ENCODE measurements around the gene ZMYM4.

ZMYM4 gene

DNA sequence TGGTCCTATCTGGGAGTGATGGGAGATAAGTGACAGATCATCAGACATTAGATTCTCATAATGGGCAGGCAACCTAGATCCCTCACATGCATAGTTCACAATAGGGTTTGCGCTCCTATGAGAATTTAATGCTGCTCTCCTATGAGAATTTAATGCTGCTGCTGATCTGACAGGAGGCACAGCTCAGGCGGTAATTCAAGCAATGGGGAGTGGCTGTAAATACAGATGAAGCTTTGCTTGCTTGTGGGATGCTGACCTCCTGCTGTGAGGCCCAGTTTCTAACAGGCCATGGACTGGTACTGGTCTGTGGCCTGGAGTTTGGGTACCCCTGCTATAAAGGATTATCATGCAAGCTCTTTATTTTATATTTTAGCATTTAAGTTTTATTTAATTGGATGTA is 72.0 kb downstream of the ZMYM4 start:
- Mint-ChIP-seq H3K9me3 (no peaks in the 10 kb centered on the region), H3K4me1 (peaks cover 5% of the 10 kb centered on the region), H3K36me3 (ENCODE audit: low read depth) (peaks cover 28% of the 10 kb centered on the region), H3K4me3 (no peak overlapping the region), H3K27me3 (ENCODE audit: low read depth, poor library complexity) (no peaks in the 10 kb centered on the region), H3K27ac (no peak overlapping the region)
- peak; percentile 3 for DNase-seq
- TF ChIP-seq, protein P1, sequence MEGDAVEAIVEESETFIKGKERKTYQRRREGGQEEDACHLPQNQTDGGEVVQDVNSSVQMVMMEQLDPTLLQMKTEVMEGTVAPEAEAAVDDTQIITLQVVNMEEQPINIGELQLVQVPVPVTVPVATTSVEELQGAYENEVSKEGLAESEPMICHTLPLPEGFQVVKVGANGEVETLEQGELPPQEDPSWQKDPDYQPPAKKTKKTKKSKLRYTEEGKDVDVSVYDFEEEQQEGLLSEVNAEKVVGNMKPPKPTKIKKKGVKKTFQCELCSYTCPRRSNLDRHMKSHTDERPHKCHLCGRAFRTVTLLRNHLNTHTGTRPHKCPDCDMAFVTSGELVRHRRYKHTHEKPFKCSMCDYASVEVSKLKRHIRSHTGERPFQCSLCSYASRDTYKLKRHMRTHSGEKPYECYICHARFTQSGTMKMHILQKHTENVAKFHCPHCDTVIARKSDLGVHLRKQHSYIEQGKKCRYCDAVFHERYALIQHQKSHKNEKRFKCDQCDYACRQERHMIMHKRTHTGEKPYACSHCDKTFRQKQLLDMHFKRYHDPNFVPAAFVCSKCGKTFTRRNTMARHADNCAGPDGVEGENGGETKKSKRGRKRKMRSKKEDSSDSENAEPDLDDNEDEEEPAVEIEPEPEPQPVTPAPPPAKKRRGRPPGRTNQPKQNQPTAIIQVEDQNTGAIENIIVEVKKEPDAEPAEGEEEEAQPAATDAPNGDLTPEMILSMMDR (IDR thresholded peaks at IDR 0.05): no peak

DNA sequence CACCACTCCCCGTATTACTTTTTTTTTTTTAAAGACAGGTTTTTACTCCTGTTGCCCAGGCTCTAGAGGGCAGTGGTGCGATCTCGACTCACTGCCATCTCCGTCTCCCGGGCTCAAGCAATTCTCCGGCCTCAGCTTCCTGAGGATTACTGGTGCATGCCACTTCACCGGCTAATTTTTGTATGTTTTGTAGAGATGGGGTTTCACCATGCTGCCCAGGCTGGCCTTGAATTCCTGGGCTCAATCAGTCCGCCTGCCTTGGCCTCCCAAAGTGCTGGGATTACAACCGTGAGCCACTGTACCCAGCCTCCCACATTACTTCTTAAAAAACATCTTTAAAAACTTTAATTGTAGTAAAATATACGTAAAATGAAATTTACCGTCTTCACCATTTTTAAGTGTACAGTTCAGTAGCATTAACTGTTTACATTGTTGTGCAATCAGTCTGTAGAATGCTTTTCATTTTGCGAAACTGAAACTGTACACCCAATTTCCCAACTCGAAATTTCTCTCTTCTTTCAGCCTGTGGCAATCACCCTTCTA is 77.0 kb downstream of the ZMYM4 start:
- peaks cover 8% of the 10 kb centered on the region for H3K36me3 Mint-ChIP-seq (ENCODE audit: low read depth)
- TF ChIP-seq, protein P1 (IDR thresholded peaks at IDR 0.05): no peak
- no peaks in the 10 kb centered on the region for H3K9me3 Mint-ChIP-seq
- peaks cover 5% of the 10 kb centered on the region for H3K4me1 Mint-ChIP-seq
- DNase-seq: no peak
- peak overlapping the region; percentile 90 for H3K27ac Mint-ChIP-seq
- H3K27me3 Mint-ChIP-seq (ENCODE audit: low read depth, poor library complexity): no peaks in the 10 kb centered on the region
- H3K4me3 Mint-ChIP-seq: no peak overlapping the region

DNA sequence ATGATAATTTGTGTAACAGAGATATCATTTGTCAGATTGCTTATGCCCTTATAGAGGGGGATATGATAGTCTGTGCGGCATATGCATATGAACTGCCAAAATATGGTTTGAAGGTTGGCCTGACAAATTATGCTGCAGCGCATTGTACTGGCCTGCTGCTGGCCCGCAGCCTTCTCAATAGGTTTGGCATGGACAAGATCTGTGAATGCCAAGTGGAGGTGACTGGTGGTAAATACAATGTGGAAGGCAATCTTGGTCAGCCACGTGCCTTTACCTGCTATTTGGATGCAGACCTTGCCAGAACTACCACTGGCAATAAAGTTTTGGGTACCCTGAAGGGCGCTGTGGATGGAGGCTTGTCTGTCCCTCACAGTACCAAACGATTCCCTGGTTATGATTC is 82.4 kb downstream of the ZMYM4 start:
- Mint-ChIP-seq H3K36me3 (ENCODE audit: low read depth) (peaks cover 34% of the 10 kb centered on the region), H3K4me3 (no peak overlapping the region), H3K4me1 (no peaks in the 10 kb centered on the region), H3K27ac (peak overlapping the region; percentile 30), H3K27me3 (ENCODE audit: low read depth, poor library complexity) (no peaks in the 10 kb centered on the region), H3K9me3 (peaks cover 4% of the 10 kb centered on the region)
- no peak for DNase-seq
- TF ChIP-seq, protein P1 (IDR thresholded peaks at IDR 0.05): no peak

DNA sequence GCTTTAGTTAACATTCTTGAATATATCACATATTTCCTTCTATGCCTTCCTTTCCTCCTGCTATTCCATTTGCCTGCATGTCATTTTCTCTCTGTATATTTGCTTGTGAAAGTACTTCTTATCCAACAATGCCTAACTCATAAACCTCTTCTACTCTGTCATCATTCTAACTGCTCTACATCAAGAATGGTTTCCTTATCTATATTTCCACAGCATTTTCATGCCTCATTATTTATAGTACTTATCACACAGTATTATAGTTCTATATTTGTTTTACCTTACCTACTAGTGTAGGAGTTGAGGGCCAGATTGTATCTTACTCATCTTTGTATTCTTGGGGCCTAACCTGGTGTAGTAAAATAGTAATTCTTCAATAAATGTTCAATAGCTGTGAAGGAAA is 91.5 kb downstream of the ZMYM4 start:
- Mint-ChIP-seq H3K27me3 (ENCODE audit: low read depth, poor library complexity) (no peaks in the 10 kb centered on the region), H3K4me1 (no peaks in the 10 kb centered on the region), H3K4me3 (no peak overlapping the region), H3K9me3 (peaks cover 4% of the 10 kb centered on the region), H3K27ac (no peak overlapping the region), H3K36me3 (ENCODE audit: low read depth) (peaks cover 32% of the 10 kb centered on the region)
- TF ChIP-seq, protein P1 (IDR thresholded peaks at IDR 0.05): no peak
- DNase-seq: no peak

DNA sequence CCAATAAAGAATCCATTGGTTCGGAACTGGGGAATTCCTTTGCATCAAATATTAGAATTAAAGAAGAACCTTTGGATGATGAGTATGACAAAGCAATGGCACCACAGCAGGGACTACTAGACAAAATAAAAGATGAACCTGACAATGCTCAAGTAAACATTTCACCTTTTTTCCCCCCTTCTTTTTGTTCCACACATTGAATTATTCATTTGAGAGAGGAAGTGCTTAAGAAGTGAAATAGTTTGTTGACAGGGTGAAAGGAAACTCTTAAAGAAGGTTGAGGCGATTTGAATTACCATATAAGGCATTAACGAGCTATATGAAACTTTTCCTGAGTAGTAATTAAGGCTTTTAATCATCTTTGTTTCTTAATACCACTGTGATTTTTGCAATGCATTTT is 93.1 kb downstream of the ZMYM4 start:
- Mint-ChIP-seq H3K27ac (no peak overlapping the region), H3K4me1 (no peaks in the 10 kb centered on the region), H3K9me3 (no peaks in the 10 kb centered on the region), H3K27me3 (ENCODE audit: low read depth, poor library complexity) (no peaks in the 10 kb centered on the region), H3K4me3 (no peak overlapping the region), H3K36me3 (ENCODE audit: low read depth) (peaks cover 39% of the 10 kb centered on the region)
- DNase-seq: no peak
- TF ChIP-seq, protein P1 (IDR thresholded peaks at IDR 0.05): no peak

DNA sequence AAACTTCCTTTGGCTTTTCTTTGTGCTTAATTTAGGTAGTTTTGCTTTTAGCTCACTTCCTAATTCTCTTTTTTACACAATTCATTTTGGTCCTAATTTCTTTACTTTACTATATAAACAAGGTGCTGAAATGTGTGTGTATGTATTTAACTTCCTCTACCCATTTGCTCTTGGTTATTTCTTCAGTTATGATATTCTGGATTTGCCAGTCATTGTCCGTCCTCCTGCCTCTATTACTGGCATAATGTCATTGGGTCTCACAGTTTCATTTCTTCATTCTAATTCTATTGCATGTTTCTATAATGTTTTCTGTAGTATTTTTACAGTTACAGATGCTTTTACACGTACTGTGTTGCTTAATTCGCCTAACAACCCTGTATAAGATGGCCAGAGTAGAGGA is 96.2 kb downstream of the ZMYM4 start:
- Mint-ChIP-seq H3K36me3 (ENCODE audit: low read depth) (peaks cover 47% of the 10 kb centered on the region), H3K4me3 (no peak overlapping the region), H3K27me3 (ENCODE audit: low read depth, poor library complexity) (no peaks in the 10 kb centered on the region), H3K9me3 (no peaks in the 10 kb centered on the region), H3K4me1 (no peaks in the 10 kb centered on the region), H3K27ac (peak overlapping the region; percentile 18)
- no peak for DNase-seq
- TF ChIP-seq, protein P1 (IDR thresholded peaks at IDR 0.05): no peak
